A549 (cell line): ENCODE results near the gene RANBP9. TPM values are rescaled to one million over a fixed set of nuclear protein-coding genes. Genes with fewer than 3 reads are reported as not detected.

Experiments
- ATAC-seq, 2 experiments: fragments of 200-7000 bp in 1 of 2; fragments of >200 bp in 1 of 2; cut with Nextera tagmentation in 1 of 2; cut with Tn5 transposase in 1 of 2; 3 replicates each; pipeline versions ENCODE4 v1.8.0 to v1.9.1; 2018 to 2020; ENCODE audit warnings: mild to moderate bottlenecking in 1 of 2, moderate library complexity in 1 of 2
- CTCF ChIA-PET: fragments of 300-600 bp; sonication (Branson Sonifier 250); formaldehyde crosslinking; extraction: SDS; loops from one replicate; lab custom pipeline; 2021; ENCODE audit warnings: antibody characterized with exemption, inconsistent platforms; lab: Yijun Ruan, JAX
- POLR2A ChIA-PET: fragments of 350-600 bp; formaldehyde crosslinking; extraction: SDS; loops from one replicate; lab custom pipeline; 2021; ENCODE audit warnings: antibody characterized with exemption, inconsistent platforms; lab: Yijun Ruan, JAX
- DNase-seq, 2 experiments: peaks; one replicate each; pipeline versions ENCODE4 v3.0.0 to v3.0.0-alpha.2; 2011 to 2016; ENCODE audit warnings: low read depth in 1 of 2, low spot score in 1 of 2
- FAIRE-seq: peaks from 2 replicates; lab custom pipeline; 2011; peaks lifted over from hg19 to GRCh38; lab: Jason Lieb, UNC
- H3K27ac ChIP-seq, 2 experiments: fragments of >200 bp; sonication (Bioruptor Twin); formaldehyde crosslinking; 3 replicates each; pipeline ENCODE4 v1.5.1; 2016 to 2017
- H3K4me1 ChIP-seq: fragments of >200 bp; sonication (Bioruptor Twin); formaldehyde crosslinking; 3 replicates; pipeline ENCODE4 v1.6.1; 2016
- H3K4me2 ChIP-seq: fragments of >200 bp; sonication (Bioruptor Twin); formaldehyde crosslinking; 3 replicates; pipeline ENCODE4 v1.6.1; 2016
- H3K4me3 ChIP-seq: fragments of >200 bp; sonication (Bioruptor Twin); formaldehyde crosslinking; 3 replicates; pipeline ENCODE4 v1.5.1; 2016
- H3K9me3 ChIP-seq: fragments of >200 bp; sonication (Bioruptor Twin); formaldehyde crosslinking; 3 replicates; pipeline ENCODE4 v1.6.1; 2016
- CBX2 ChIP-seq: fragments of 200-600 bp; sonication (generic); IDR thresholded peaks from 2 replicates; pipeline ENCODE4 v1.6.1; 2016; ENCODE audit warnings: low read depth, mild to moderate bottlenecking, borderline replicate concordance
- EHF ChIP-seq: fragments of 250-450 bp; sonication (Bioruptor Pico); IDR thresholded peaks from 2 replicates; pipeline ENCODE4 v1.5.0; 2020; ENCODE audit warnings: mild to moderate bottlenecking
- FOXS1 ChIP-seq: fragments of 250-450 bp; sonication (Bioruptor Pico); IDR thresholded peaks from 2 replicates; pipeline ENCODE4 v1.5.0; 2020; ENCODE audit warnings: mild to moderate bottlenecking, moderate library complexity
- GATA3 ChIP-seq: IDR thresholded peaks from 2 replicates; pipeline ENCODE4 v1.6.1; 2012; ENCODE audit warnings: borderline replicate concordance
- HDAC2 ChIP-seq: fragments of 200-600 bp; sonication (generic); IDR thresholded peaks from 2 replicates; pipeline ENCODE4 v1.6.1; 2016
- HEYL ChIP-seq: fragments of 250-450 bp; sonication (Bioruptor Pico); IDR thresholded peaks from 2 replicates; pipeline ENCODE4 v1.8.0; 2021; ENCODE audit warnings: mild to moderate bottlenecking, moderate library complexity
- JUN ChIP-seq, 2 experiments: fragments of >200 bp; sonication (Bioruptor Twin); formaldehyde crosslinking; IDR thresholded peaks; 2 replicates in 1 of 2; 3 replicates in 1 of 2; pipeline ENCODE4 v1.6.1; 2016 to 2017
- KDM1A ChIP-seq: fragments of 200-600 bp; sonication (generic); IDR thresholded peaks from 2 replicates; pipeline ENCODE4 v1.6.1; 2016; ENCODE audit warnings: low read depth, mild to moderate bottlenecking
- MYC ChIP-seq: IDR thresholded peaks from 2 replicates; pipeline ENCODE4 v1.6.1; 2012; ENCODE audit warnings: mild to moderate bottlenecking, inconsistent platforms, low read length, improper control_type of control experiment, borderline replicate concordance
- NFE2L2 ChIP-seq: fragments of 150-350 bp; conservative IDR thresholded peaks from 2 replicates; pipeline ENCODE4 v1.6.1; 2014; ENCODE audit warnings: low read length
- NPAS2 ChIP-seq: fragments of 250-450 bp; sonication (Bioruptor Pico); IDR thresholded peaks from 2 replicates; pipeline ENCODE4 v1.8.0; 2022; ENCODE audit warnings: mild to moderate bottlenecking, moderate library complexity, borderline replicate concordance
- POLR2AphosphoS2 ChIP-seq: conservative IDR thresholded peaks from 2 replicates; pipeline ENCODE4 v1.6.1; 2012; ENCODE audit warnings: low read length, improper control_type of control experiment, inconsistent platforms
- RAD21 ChIP-seq, 2 experiments: fragments of >200 bp in 1 of 2; sonication (Bioruptor Twin) in 1 of 2; formaldehyde crosslinking in 1 of 2; IDR thresholded peaks in 1 of 2; conservative IDR thresholded peaks in 1 of 2; 2 replicates in 1 of 2; 3 replicates in 1 of 2; pipeline ENCODE4 v1.6.1; 2012 to 2018; ENCODE audit warnings: inconsistent platforms in 1 of 2
- RARB ChIP-seq: fragments of 250-450 bp; sonication (Bioruptor Pico); IDR thresholded peaks from 2 replicates; pipeline ENCODE4 v1.8.0; 2021; ENCODE audit warnings: mild to moderate bottlenecking, moderate library complexity
- RNF2 ChIP-seq: fragments of 200-600 bp; sonication (generic); IDR thresholded peaks from 2 replicates; pipeline ENCODE4 v1.6.1; 2016; ENCODE audit warnings: low read depth, mild to moderate bottlenecking, antibody characterized with exemption, moderate library complexity, borderline replicate concordance
- SMC3 ChIP-seq: fragments of >200 bp; sonication (Bioruptor Twin); formaldehyde crosslinking; IDR thresholded peaks from 3 replicates; pipeline ENCODE4 v1.6.1; 2018; ENCODE audit warnings: inconsistent platforms
- ZNF302 ChIP-seq: fragments of 250-450 bp; sonication (Bioruptor Pico); IDR thresholded peaks from 2 replicates; pipeline ENCODE4 v1.9.0; 2021; ENCODE audit warnings: inconsistent platforms, mild to moderate bottlenecking, moderate library complexity
- WGBS: methylation state at CpG from one replicate; pipeline ENCODE4 v1.1.6; 2017; ENCODE audit errors: missing lambda C conversion rate; 5-methylcytosine and 5-hydroxymethylcytosine counted together
- polyA plus RNA-seq, 4 experiments: library from polyadenylated mRNA; depleted of rRNA in 3 of 4; stranded (reverse); fragments of >200 nt; fragmentation: RNase III in 1 of 4; extraction: RNeasy Plus Mini Kit Qiagen cat#74134 plus additional on column Dnase treatment in 1 of 4; gene quantifications; 2 replicates in 3 of 4; 3 replicates in 1 of 4; pipeline ENCODE4 v1.2.3, GENCODE V29; 2011 to 2017
- TF ChIP-seq, protein P1 (sequence below): IDR thresholded peaks from 2 replicates; pipeline ENCODE4 v1.6.1; 2012; ENCODE audit warnings: low read depth, borderline replicate concordance
- TF ChIP-seq, protein P2 (sequence below): fragments of 250-450 bp; sonication (Bioruptor Pico); IDR thresholded peaks from 2 replicates; pipeline ENCODE4 v1.5.0; 2021; ENCODE audit warnings: mild to moderate bottlenecking, moderate library complexity, borderline replicate concordance
- TF ChIP-seq, protein P3 (sequence below): IDR thresholded peaks from 2 replicates; pipeline ENCODE4 v1.6.1; 2012

The RANBP9 gene
- polyA plus RNA-seq, 2 of the 4 experiments (the other 2 are of a cell fraction), result 13.7 to 15.7 TPM

DNA sequence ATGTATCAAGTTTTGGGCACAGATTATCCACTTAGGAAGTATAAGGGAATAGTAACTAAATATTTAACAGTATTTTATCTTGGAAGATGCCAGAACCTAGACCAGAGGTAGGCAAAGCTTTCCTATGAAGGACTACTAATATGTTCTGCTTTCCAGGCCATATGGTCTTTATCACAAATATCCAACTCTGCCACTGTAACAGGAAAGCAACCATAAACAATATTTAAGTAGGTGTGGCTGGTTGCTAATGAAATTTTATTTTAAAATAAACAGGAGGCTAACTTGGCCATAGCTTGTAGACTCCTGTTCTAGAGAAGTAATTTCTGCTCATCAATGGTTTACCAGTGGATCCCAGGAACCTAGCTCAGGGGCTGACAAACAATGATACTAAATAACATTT, 57.1 kb downstream of the RANBP9 start:
- no peak overlapping the region for H3K4me2 ChIP-seq

DNA sequence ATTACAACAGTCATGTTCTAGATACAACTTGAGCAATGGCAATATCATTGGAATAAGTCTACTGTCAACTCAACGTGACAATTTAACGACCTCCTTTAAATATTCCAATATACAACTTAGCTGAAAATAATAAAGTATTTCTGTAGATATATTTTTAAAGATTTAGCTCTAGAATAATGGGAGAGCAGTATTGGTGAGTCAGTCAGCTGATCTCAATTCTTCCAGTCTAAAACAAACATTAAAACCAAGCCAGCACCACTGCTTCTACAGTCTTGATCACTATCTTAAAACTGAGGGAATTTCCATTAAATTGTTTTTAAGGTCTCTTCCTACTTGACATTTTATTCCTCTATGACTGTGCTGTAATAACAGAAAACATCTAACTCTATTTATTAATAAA, 58.3 kb downstream of the RANBP9 start:
- WGBS, result 85% methylated on average over 2 of the region's 2 CpGs
- Histone ChIP-seq H3K4me2 (0 out of 3 replicates have a peak overlapping the region, but pooled peaks have one; percentile 10), H3K4me1 (peaks cover 10% of the 10 kb centered on the region; the same call in 2 of the 3 replicates), H3K4me3 (no peak overlapping the region), H3K9me3 (no peaks in the 10 kb centered on the region), H3K27ac (no peak overlapping the region)
- CTCF ChIA-PET, result interaction anchor here (1.2 kb wide), 1 partner anchor 22 kb away, joined by 3 read pairs; no protein-coding TSS in a partner anchor
- DNase-seq, result no peak
- TF ChIP-seq RNF2, result no peak
- no peak for TF ChIP-seq NPAS2 (CRISPR knock-in tag)
- POLR2A ChIA-PET, result no interaction called here
- no peak for ATAC-seq
- FAIRE-seq, result no peak

More for the DNA sequence above, 57.1 kb downstream of the RANBP9 start:
- Histone ChIP-seq H3K9me3 (no peaks in the 10 kb centered on the region), H3K4me1 (peaks cover 10% of the 10 kb centered on the region; the same call in 2 of the 3 replicates), H3K4me3 (no peak overlapping the region)
- FAIRE-seq (no peak), DNase-seq (no peak)
- TF ChIP-seq, protein P1, sequence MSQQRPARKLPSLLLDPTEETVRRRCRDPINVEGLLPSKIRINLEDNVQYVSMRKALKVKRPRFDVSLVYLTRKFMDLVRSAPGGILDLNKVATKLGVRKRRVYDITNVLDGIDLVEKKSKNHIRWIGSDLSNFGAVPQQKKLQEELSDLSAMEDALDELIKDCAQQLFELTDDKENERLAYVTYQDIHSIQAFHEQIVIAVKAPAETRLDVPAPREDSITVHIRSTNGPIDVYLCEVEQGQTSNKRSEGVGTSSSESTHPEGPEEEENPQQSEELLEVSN, result no peak
- TF ChIP-seq NPAS2 (CRISPR knock-in tag), result no peak
- TF ChIP-seq RARB (CRISPR knock-in tag), result no peak
- TF ChIP-seq MYC, result no peak
- no peak for TF ChIP-seq HEYL (CRISPR knock-in tag)
- TF ChIP-seq GATA3, result no peak
- TF ChIP-seq, protein P2, sequence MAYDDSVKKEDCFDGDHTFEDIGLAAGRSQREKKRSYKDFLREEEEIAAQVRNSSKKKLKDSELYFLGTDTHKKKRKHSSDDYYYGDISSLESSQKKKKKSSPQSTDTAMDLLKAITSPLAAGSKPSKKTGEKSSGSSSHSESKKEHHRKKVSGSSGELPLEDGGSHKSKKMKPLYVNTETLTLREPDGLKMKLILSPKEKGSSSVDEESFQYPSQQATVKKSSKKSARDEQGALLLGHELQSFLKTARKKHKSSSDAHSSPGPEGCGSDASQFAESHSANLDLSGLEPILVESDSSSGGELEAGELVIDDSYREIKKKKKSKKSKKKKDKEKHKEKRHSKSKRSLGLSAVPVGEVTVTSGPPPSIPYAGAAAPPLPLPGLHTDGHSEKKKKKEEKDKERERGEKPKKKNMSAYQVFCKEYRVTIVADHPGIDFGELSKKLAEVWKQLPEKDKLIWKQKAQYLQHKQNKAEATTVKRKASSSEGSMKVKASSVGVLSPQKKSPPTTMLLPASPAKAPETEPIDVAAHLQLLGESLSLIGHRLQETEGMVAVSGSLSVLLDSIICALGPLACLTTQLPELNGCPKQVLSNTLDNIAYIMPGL (CRISPR knock-in tag), result no peak
- no peak for TF ChIP-seq NFE2L2
- no peak for TF ChIP-seq JUN (IDR thresholded peaks at IDR 0.05)
- no peak for TF ChIP-seq EHF (CRISPR knock-in tag)
- no peak for TF ChIP-seq CBX2
- no peak for TF ChIP-seq FOXS1 (CRISPR knock-in tag)
- no peak for TF ChIP-seq KDM1A
- no peak for TF ChIP-seq HDAC2
- no peak for TF ChIP-seq ZNF302 (CRISPR knock-in tag)
- TF ChIP-seq, all 56 proteins: peak for 0
- CTCF ChIA-PET, result no interaction called here
- no peak for ATAC-seq
- POLR2A ChIA-PET, result no interaction called here
- no peak overlapping the region for H3K27ac ChIP-seq

DNA sequence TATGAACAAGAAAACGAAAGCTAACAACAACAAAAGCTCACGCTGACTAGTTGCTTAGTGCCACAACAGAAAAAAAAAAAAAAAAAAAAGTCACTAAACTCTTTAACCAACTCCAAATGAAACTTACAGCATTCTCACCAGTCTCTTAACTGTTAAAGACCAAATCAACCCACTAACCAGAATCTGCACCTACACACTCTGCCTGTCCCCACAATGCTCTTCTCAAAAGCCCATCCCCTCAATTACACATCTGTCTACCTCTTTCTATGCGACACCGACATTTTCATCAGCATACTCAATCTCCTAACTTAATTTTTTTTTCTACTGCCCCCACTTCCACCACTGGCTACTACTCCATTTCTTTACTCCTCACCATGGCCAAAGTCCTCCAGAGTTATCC, 62.2 kb downstream of the RANBP9 start:
- H3K4me3 ChIP-seq, result no peak overlapping the region
- no peaks in the 10 kb centered on the region for H3K9me3 ChIP-seq
- ChIA-PET POLR2A (no interaction called here), CTCF (interaction anchor here (0.7 kb wide), 1 partner anchor 221 kb away, joined by 3 read pairs; no protein-coding TSS in a partner anchor)
- no peak overlapping the region for H3K4me2 ChIP-seq
- 91% methylated on average over 4 of the region's 4 CpGs for WGBS
- no peak for FAIRE-seq
- H3K4me1 ChIP-seq, result peaks cover 10% of the 10 kb centered on the region; the same call in 2 of the 3 replicates
- DNase-seq, result no peak
- no peak for ATAC-seq
- TF ChIP-seq SMC3 (no peak), POLR2AphosphoS2 (no peak), RAD21 (conservative IDR thresholded peaks at IDR 0.05 in 1 of 2, IDR thresholded peaks at IDR 0.05 in 1 of 2) (no peak)
- TF ChIP-seq, protein P3, sequence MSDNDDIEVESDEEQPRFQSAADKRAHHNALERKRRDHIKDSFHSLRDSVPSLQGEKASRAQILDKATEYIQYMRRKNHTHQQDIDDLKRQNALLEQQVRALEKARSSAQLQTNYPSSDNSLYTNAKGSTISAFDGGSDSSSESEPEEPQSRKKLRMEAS, result no peak
- TF ChIP-seq, protein P2 (CRISPR knock-in tag), result no peak
- H3K27ac ChIP-seq, result no peak overlapping the region
